ENCODE measurements around the gene RPS3. TPM values are rescaled to one million over a fixed set of nuclear protein-coding genes. Genes with fewer than 3 reads are reported as not detected.

Gene RPS3
- total RNA-seq, 1 donor from 2014 or later: 4,239 TPM

GRCh38 chr11:75434886-75435570 is 35.7 kb downstream of the RPS3 start:
- no peak for DNase-seq (ENCODE audit: low read depth, low spot score)

- no peak for DNase-seq (ENCODE audit: low read depth, low spot score)
Observed at GRCh38 chr11:75435571-75435925, 36.2 kb downstream of the RPS3 start.

- no peak for DNase-seq (ENCODE audit: low read depth, low spot score)
Observed at GRCh38 chr11:75436806-75437205, 37.5 kb downstream of the RPS3 start.

- no peak for DNase-seq (ENCODE audit: low read depth, low spot score)
Observed at GRCh38 chr11:75437966-75438659, 38.8 kb downstream of the RPS3 start.

- no peak for DNase-seq (ENCODE audit: low read depth, low spot score)
Observed at GRCh38 chr11:75439026-75439425, 39.7 kb downstream of the RPS3 start.

- DNase-seq (ENCODE audit: low read depth, low spot score): no peak
Observed at GRCh38 chr11:75439495-75440120, 40.3 kb downstream of the RPS3 start.

- no peak for DNase-seq (ENCODE audit: low read depth, low spot score)
Observed at GRCh38 chr11:75440960-75441803, 41.9 kb downstream of the RPS3 start.

GRCh38 chr11:75441804-75442132 is 42.5 kb downstream of the RPS3 start:
- no peak for DNase-seq (ENCODE audit: low read depth, low spot score)

- DNase-seq (ENCODE audit: low read depth, low spot score): no peak
Observed at GRCh38 chr11:75442161-75442885, 43.0 kb downstream of the RPS3 start.

- no peak for DNase-seq (ENCODE audit: low read depth, low spot score)
Observed at GRCh38 chr11:75443043-75443442, 43.7 kb downstream of the RPS3 start.

- DNase-seq (ENCODE audit: low read depth, low spot score): no peak
Observed at GRCh38 chr11:75445315-75445953, 46.1 kb downstream of the RPS3 start.

GRCh38 chr11:75447415-75447814 is 48.1 kb downstream of the RPS3 start:
- no peak for DNase-seq (ENCODE audit: low read depth, low spot score)

- no peak for DNase-seq (ENCODE audit: low read depth, low spot score)
Observed at GRCh38 chr11:75449271-75449670, 50.0 kb downstream of the RPS3 start.

GRCh38 chr11:75449776-75450175 is 50.5 kb downstream of the RPS3 start:
- no peak for DNase-seq (ENCODE audit: low read depth, low spot score)

- no peak for DNase-seq (ENCODE audit: low read depth, low spot score)
Observed at GRCh38 chr11:75450236-75450635, 50.9 kb downstream of the RPS3 start.

- DNase-seq (ENCODE audit: low read depth, low spot score): no peak
Observed at GRCh38 chr11:75450826-75451821, 51.8 kb downstream of the RPS3 start.

GRCh38 chr11:75453916-75454655 is 54.8 kb downstream of the RPS3 start:
- no peak for DNase-seq (ENCODE audit: low read depth, low spot score)

GRCh38 chr11:75454987-75455386 is 55.7 kb downstream of the RPS3 start:
- DNase-seq (ENCODE audit: low read depth, low spot score): no peak

All from pulmonary artery endothelial cell (primary cell).